HepG2 (cell line): Measurements from ENCODE around the gene NNAT. TPM values are rescaled to one million over a fixed set of nuclear protein-coding genes. Genes with fewer than 3 reads are reported as not detected.

Experiments used
- ATAC-seq: fragments of 200-7000 bp; cut with Tn5 transposase; 3 replicates; pipeline ENCODE4 v1.9.1; 2020; ENCODE audit warnings: mild to moderate bottlenecking, moderate library complexity
- BruUV-seq: library from RNA; stranded (reverse); fragments of 400-500 nt; replicated peaks from 2 replicates; lab custom pipeline; 2021; lab: Mats Ljungman, UMichigan
- CTCF ChIA-PET: fragments of 300-600 bp; formaldehyde crosslinking; extraction: SDS; loops from one replicate; lab custom pipeline; 2021; ENCODE audit warnings: low total read pairs, inconsistent platforms, low intra/inter-chr PET ratio; lab: Yijun Ruan, JAX
- POLR2A ChIA-PET: fragments of 350-600 bp; sonication (Branson Sonifier 250); formaldehyde crosslinking; loops from one replicate; lab custom pipeline; 2020; ENCODE audit warnings: antibody characterized with exemption, inconsistent platforms; lab: Yijun Ruan, JAX
- DNase-seq: peaks from one replicate; pipeline ENCODE4 v3.0.0-alpha.2; 2015; ENCODE audit warnings: low spot score
- FAIRE-seq: peaks from 3 replicates; lab custom pipeline; 2011; peaks lifted over from hg19 to GRCh38; lab: Jason Lieb, UNC
- H2AFZ ChIP-seq: one replicate; pipeline ENCODE4 v1.6.1; 2011; ENCODE audit warnings: low read length, inconsistent platforms
- H3K27ac ChIP-seq: fragments of 300-600 bp; 3 replicates; pipeline ENCODE4 v1.8.0; 2011; ENCODE audit warnings: mixed run types, mild to moderate bottlenecking, mixed read lengths, low read length, inconsistent platforms; ENCODE audit not compliant: insufficient read depth; ENCODE audit errors: extremely low read length
- H3K27me3 ChIP-seq, 2 experiments: fragments of 200-600 bp in 1 of 2; 2 replicates in 1 of 2; 3 replicates in 1 of 2; pipeline versions ENCODE4 v1.6.0 to v1.8.0; 2011; ENCODE audit warnings: low read length in 2 of 2, mild to moderate bottlenecking in 2 of 2, moderate library complexity in 2 of 2, inconsistent platforms in 1 of 2; ENCODE audit not compliant: insufficient read depth in 2 of 2, control insufficient read depth in 1 of 2
- H3K36me3 ChIP-seq, 2 experiments: fragments of 200-600 bp in 1 of 2; replicated peaks in 1 of 2; 2 replicates in 1 of 2; 3 replicates in 1 of 2; pipeline versions ENCODE4 v1.5.1 to v1.8.0; 2011; ENCODE audit warnings: low read length in 2 of 2, inconsistent platforms in 1 of 2; ENCODE audit not compliant: insufficient read depth in 2 of 2, control insufficient read depth in 1 of 2
- H3K4me1 ChIP-seq: 2 replicates; pipeline ENCODE4 v1.5.1; 2012; ENCODE audit warnings: low read length, inconsistent platforms; ENCODE audit not compliant: insufficient read depth
- H3K4me2 ChIP-seq: 2 replicates; pipeline ENCODE4 v1.6.0; 2011; ENCODE audit warnings: low read depth, low read length, inconsistent platforms
- H3K4me3 ChIP-seq, 3 experiments: fragments of 200-600 bp in 1 of 3; sonication (generic), shearing (Covaris generic) in 1 of 3; replicated peaks in 1 of 3; 2 replicates each; pipeline ENCODE4 v1.5.1; 2011 to 2016; ENCODE audit warnings: low read length in 3 of 3, inconsistent platforms in 2 of 3, low read depth in 2 of 3, mild to moderate bottlenecking in 2 of 3, control low read depth in 1 of 3, mixed read lengths in 1 of 3; ENCODE audit not compliant: insufficient read depth in 1 of 3
- H3K79me2 ChIP-seq: one replicate; pipeline ENCODE4 v1.6.1; 2011; ENCODE audit warnings: low read length, inconsistent platforms; ENCODE audit not compliant: insufficient read depth
- H3K9ac ChIP-seq: 2 replicates; pipeline ENCODE4 v1.6.0; 2011; ENCODE audit warnings: mild to moderate bottlenecking, low read depth, low read length, inconsistent platforms; ENCODE audit not compliant: insufficient read depth
- H3K9me3 ChIP-seq: 2 replicates; pipeline ENCODE4 v1.5.1; 2012; ENCODE audit warnings: mild to moderate bottlenecking, low read length
- H4K20me1 ChIP-seq: 2 replicates; pipeline ENCODE4 v1.6.0; 2011; ENCODE audit warnings: inconsistent platforms, mild to moderate bottlenecking, low read length, moderate library complexity; ENCODE audit not compliant: insufficient read depth
- AGO1 ChIP-seq: fragments of 200-400 bp; formaldehyde crosslinking; IDR thresholded peaks from 2 replicates; pipeline ENCODE4 v1.6.1; 2017; ENCODE audit warnings: mild to moderate bottlenecking, low read depth, low read length, moderate library complexity; ENCODE audit not compliant: poor library complexity, severe bottlenecking
- ATF7-NPFF ChIP-seq: sonication (generic); formaldehyde crosslinking; IDR thresholded peaks from 2 replicates; pipeline ENCODE4 v1.8.1; 2023; ENCODE audit warnings: mild to moderate bottlenecking, low read depth, missing genetic modification reagents, moderate library complexity
- BHLHE40 ChIP-seq: IDR thresholded peaks from 2 replicates; pipeline ENCODE4 v1.6.1; 2011; ENCODE audit warnings: low read length, improper control_type of control experiment
- IRX3 ChIP-seq: sonication (generic); formaldehyde crosslinking; IDR thresholded peaks from 2 replicates; pipeline ENCODE4 v1.8.1; 2023; ENCODE audit warnings: mild to moderate bottlenecking, low read depth, missing genetic modification reagents, borderline replicate concordance
- JUNB ChIP-seq: sonication (generic); formaldehyde crosslinking; IDR thresholded peaks from 2 replicates; pipeline ENCODE4 v1.8.0; 2022; ENCODE audit warnings: missing genetic modification reagents, mild to moderate bottlenecking, borderline replicate concordance
- NFRKB ChIP-seq: fragments of 450-650 bp; IDR thresholded peaks from 2 replicates; pipeline ENCODE4 v1.6.1; 2017
- SRSF4 ChIP-seq: fragments of 200-400 bp; formaldehyde crosslinking; IDR thresholded peaks from one replicate; pipeline ENCODE4 v1.6.1; 2018; ENCODE audit warnings: mild to moderate bottlenecking, low read depth, low read length, moderate library complexity; ENCODE audit not compliant: poor library complexity, severe bottlenecking
- ZBTB40 ChIP-seq, 2 experiments: fragments of 450-650 bp in 1 of 2; sonication (generic) in 1 of 2; formaldehyde crosslinking in 1 of 2; IDR thresholded peaks; 2 replicates each; pipeline versions ENCODE4 v1.6.1 to v1.8.0; 2016 to 2022; ENCODE audit warnings: antibody characterized with exemption in 1 of 2, mild to moderate bottlenecking in 1 of 2, missing genetic modification reagents in 1 of 2
- ZNF10 ChIP-seq: sonication (generic); formaldehyde crosslinking; IDR thresholded peaks from 2 replicates; pipeline ENCODE4 v1.4.0; 2020; ENCODE audit warnings: mild to moderate bottlenecking, low read depth, missing genetic modification reagents, borderline replicate concordance
- ZNF451 ChIP-seq: sonication (generic); formaldehyde crosslinking; IDR thresholded peaks from 2 replicates; pipeline ENCODE4 v1.5.0; 2020; ENCODE audit warnings: mild to moderate bottlenecking, missing genetic modification reagents
- WGBS: methylation state at CpG from one replicate; pipeline ENCODE4 v1.1.6; 2017; ENCODE audit warnings: low lambda C conversion rate; 5-methylcytosine and 5-hydroxymethylcytosine counted together
- in situ Hi-C: cut with HindIII; loops from 2 replicates; pipeline ENCODE4 v1.10.0; 2017; ENCODE audit warnings: low pct_unique_long_range_greater_than_20kb; ENCODE audit not compliant: extremely low pct_ligation_motif_present
- intact Hi-C: fragments of 100-400 bp; cut with micrococcal nuclease; formaldehyde crosslinking; loops from one replicate; pipeline ENCODE4 v1.10.0; 2022; ENCODE audit not compliant: unreplicated experiment
- polyA plus RNA-seq, 8 experiments: library from polyadenylated mRNA; depleted of rRNA in 3 of 8; stranded (reverse) in 7 of 8; unstranded in 1 of 8; fragments of >200 nt; fragmentation: Illumina TruSeq in 4 of 8; extraction: Trizol in 4 of 8; gene quantifications; 2 replicates each; pipeline versions ENCODE4 v1.2.1 to v1.2.3, GENCODE V29; 2011 to 2016; ENCODE audit warnings: low read depth in 4 of 8, missing spikeins in 1 of 8, mixed read lengths in 1 of 8; ENCODE audit not compliant: insufficient read depth in 1 of 8
- total RNA-seq, 5 experiments: library from RNA; depleted of rRNA; stranded (reverse); fragments of >200 nt; fragmentation: Illumina TruSeq; extraction: Trizol; gene quantifications; 2 replicates each; pipeline ENCODE4 v1.2.3, GENCODE V29; 2016; ENCODE audit warnings: low read depth in 1 of 5
- TF ChIP-seq, protein P1 (sequence below): sonication (generic); formaldehyde crosslinking; IDR thresholded peaks from 2 replicates; pipeline ENCODE4 v1.4.0; 2020; ENCODE audit warnings: missing genetic modification reagents, borderline replicate concordance

The NNAT gene
- total and polyA plus RNA-seq, 2 of the 13 experiments (the other 11 are each of a cell fraction or from before 2014, with no cell fraction given): not detected

DNA sequence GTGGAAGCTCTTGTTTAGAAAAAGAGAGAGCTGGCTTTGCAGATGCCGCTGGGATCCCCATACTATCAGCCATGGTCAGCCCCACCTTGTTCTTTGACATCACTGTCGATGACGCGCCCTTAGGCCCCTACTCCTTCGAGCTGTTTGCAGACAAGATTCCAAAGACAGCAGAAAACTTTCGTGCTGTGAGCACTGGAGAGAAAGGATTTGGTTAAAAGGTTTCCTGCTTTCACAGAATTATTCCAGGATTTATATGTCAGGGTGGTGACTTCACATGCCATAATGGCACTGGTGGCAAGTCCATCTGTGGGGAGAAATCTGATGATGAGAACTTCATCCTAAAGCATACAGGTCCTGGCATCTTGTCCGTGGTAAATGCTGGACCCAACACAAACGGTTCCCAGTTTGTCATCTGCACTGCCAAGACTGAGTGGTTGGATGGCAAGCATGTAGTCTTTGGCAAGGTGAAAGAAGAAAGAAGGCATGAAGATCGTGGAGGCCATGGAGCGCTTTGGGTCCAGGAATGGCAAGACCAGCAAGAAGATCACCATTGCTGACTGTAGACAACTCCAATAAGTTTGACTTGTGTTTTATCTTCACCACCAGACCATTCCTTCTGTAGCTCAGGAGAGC lies 9.0 kb downstream of the NNAT start:
- DNase-seq (no peak), ATAC-seq (no peak), FAIRE-seq (no peak)
- Histone ChIP-seq H3K9ac (no peak overlapping the region), H3K9me3 (no peaks in the 10 kb centered on the region), H3K4me3 (no peak overlapping the region), H3K4me2 (no peak overlapping the region), H3K27ac (no peak overlapping the region), H3K27me3 (no peaks in the 10 kb centered on the region; a peak in 1 of 5 replicates), H4K20me1 (peaks cover 9% of the 10 kb centered on the region), H2AFZ (no peak overlapping the region), H3K36me3 (no peaks in the 10 kb centered on the region), H3K79me2 (peaks cover 26% of the 10 kb centered on the region), H3K4me1 (peaks cover 66% of the 10 kb centered on the region)
- CTCF ChIA-PET: no interaction called here
- POLR2A ChIA-PET: interaction anchor here (1.2 to 1.5 kb wide), 2 partner anchors 131 to 198 kb away, joined by 3 to 4 read pairs; no protein-coding TSS in a partner anchor
- in situ Hi-C loops: loop anchor here (5.0 kb wide), 3 partner anchors 123 to 333 kb away; no protein-coding TSS in a partner anchor
- intact Hi-C loops: loop anchor here (2.0 kb wide), 1 partner anchor 25 kb away; no protein-coding TSS in a partner anchor
- BruUV-seq: no TSS peak
- WGBS: 74% methylated on average over 10 of the region's 10 CpGs
- TF ChIP-seq, protein P1, sequence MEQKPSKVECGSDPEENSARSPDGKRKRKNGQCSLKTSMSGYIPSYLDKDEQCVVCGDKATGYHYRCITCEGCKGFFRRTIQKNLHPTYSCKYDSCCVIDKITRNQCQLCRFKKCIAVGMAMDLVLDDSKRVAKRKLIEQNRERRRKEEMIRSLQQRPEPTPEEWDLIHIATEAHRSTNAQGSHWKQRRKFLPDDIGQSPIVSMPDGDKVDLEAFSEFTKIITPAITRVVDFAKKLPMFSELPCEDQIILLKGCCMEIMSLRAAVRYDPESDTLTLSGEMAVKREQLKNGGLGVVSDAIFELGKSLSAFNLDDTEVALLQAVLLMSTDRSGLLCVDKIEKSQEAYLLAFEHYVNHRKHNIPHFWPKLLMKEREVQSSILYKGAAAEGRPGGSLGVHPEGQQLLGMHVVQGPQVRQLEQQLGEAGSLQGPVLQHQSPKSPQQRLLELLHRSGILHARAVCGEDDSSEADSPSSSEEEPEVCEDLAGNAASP: no peak
- no peak for TF ChIP-seq ZNF451 (CRISPR knock-in tag)
- TF ChIP-seq ZNF10 (CRISPR knock-in tag): no peak
- TF ChIP-seq SRSF4: no peak
- no peak for TF ChIP-seq AGO1
- no peak for TF ChIP-seq NFRKB
- no peak for TF ChIP-seq BHLHE40
- no peak for TF ChIP-seq JUNB
- TF ChIP-seq ATF7-NPFF (CRISPR knock-in tag): no peak
- TF ChIP-seq ZBTB40 (IDR thresholded peaks at IDR 0.05): no peak
- TF ChIP-seq ZBTB40 (CRISPR knock-in tag; IDR thresholded peaks at IDR 0.05): no peak
- TF ChIP-seq IRX3 (CRISPR knock-in tag): no peak
